ENCODE data around the gene SMIM34.
"Not testable (repeated sequence)": the region's sequence is repeated elsewhere in the genome, so short reads cannot be mapped to it uniquely, and the experiment has no call there.

The SMIM34 gene, protein sequence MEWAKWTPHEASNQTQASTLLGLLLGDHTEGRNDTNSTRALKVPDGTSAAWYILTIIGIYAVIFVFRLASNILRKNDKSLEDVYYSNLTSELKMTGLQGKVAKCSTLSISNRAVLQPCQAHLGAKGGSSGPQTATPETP

GRCh38 chr21:34423805-34424204 lies at the start of gene SMIM34:
Gene SMIM34 (minus strand): TSS chr21:34423951. CDS start chr21:34423839, 112 bp downstream.
- H3K36me3 Mint-ChIP-seq (ENCODE audit: low read depth); H3K9me3 Mint-ChIP-seq; H3K27ac Mint-ChIP-seq; H3K4me3 Mint-ChIP-seq; H3K27me3 Mint-ChIP-seq (ENCODE audit: low read depth); H3K4me1 Mint-ChIP-seq: not testable (repeated sequence)

- H3K9me3 Mint-ChIP-seq; H3K27ac Mint-ChIP-seq; H3K4me3 Mint-ChIP-seq; H3K27me3 Mint-ChIP-seq (ENCODE audit: low read depth); H3K36me3 Mint-ChIP-seq (ENCODE audit: low read depth); H3K4me1 Mint-ChIP-seq: not testable (repeated sequence)
Observed at GRCh38 chr21:34467333-34467732, 43.6 kb upstream of the SMIM34 start.

DNA sequence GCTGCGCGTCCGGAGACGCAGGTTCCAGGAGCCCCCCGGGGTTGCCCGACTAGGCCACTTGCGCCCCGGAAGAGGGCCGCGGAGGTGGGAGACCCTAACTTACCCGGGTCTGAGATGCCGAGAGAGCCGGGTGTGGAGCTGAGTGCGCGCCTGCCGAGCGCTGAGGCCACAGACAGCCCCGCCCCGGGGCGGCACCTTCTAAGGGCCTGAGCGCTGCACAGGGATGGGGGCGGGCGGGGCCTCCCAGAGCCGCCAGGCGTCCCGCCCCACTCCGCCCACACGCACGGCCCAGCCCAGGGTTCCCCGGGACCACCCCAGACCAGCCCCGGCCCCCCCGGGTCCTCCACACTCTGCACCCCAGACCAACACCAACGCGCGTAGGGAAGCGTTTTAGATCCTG lies 35.7 kb upstream of the SMIM34 start:
- not testable (repeated sequence) for H3K27ac Mint-ChIP-seq; H3K36me3 Mint-ChIP-seq (ENCODE audit: low read depth); H3K4me1 Mint-ChIP-seq; H3K4me3 Mint-ChIP-seq; H3K27me3 Mint-ChIP-seq (ENCODE audit: low read depth); H3K9me3 Mint-ChIP-seq

DNA sequence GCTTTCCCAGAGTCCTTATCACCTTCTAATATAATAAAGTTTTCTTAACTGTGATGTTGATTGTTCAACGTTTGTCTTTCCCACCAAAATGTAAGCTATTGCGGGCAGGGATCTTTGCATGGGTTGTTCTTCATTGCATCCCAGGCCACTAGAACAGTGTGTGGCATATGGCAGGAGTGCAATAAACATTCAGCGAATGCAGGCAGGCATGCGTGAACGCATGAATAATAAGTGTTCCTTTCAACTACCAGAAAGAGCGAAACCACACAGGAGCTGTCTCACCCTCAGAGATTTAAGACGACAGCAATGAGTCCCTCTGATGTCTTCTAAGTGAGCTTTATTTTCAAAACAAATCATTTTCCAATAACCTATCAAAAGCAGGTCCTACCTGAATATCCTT lies 34.5 kb upstream of the SMIM34 start:
- not testable (repeated sequence) for H3K27ac Mint-ChIP-seq; H3K4me1 Mint-ChIP-seq; H3K36me3 Mint-ChIP-seq (ENCODE audit: low read depth); H3K4me3 Mint-ChIP-seq; H3K27me3 Mint-ChIP-seq (ENCODE audit: low read depth); H3K9me3 Mint-ChIP-seq

GRCh38 chr21:34456180-34456579 lies 32.4 kb upstream of the SMIM34 start:
- not testable (repeated sequence) for H3K27me3 Mint-ChIP-seq (ENCODE audit: low read depth); H3K4me3 Mint-ChIP-seq; H3K27ac Mint-ChIP-seq; H3K9me3 Mint-ChIP-seq; H3K4me1 Mint-ChIP-seq; H3K36me3 Mint-ChIP-seq (ENCODE audit: low read depth)

DNA sequence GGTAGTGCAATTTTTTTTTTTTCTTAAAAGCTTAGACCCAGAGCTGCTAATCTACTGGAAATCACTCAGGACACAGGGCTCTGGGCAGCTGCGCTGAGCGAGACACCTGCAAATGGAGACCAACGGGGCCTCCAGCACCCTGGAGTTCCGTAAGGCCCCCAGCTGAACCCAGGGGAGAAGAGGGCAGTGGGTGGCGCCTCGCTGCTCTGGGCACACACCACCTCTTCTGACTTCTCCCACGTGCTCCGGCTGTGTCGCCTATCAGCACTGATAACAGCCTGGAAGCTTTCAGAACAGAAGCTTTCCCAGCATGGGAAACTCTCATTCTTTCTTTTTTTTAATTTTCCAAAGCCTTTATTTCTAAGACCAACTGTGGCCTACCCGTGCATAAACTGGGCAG lies 31.9 kb upstream of the SMIM34 start:
- not testable (repeated sequence) for H3K9me3 Mint-ChIP-seq; H3K36me3 Mint-ChIP-seq (ENCODE audit: low read depth); H3K27me3 Mint-ChIP-seq (ENCODE audit: low read depth); H3K27ac Mint-ChIP-seq; H3K4me3 Mint-ChIP-seq; H3K4me1 Mint-ChIP-seq

GRCh38 chr21:34447018-34447417 lies 23.3 kb upstream of the SMIM34 start:
- not testable (repeated sequence) for H3K9me3 Mint-ChIP-seq; H3K27ac Mint-ChIP-seq; H3K4me1 Mint-ChIP-seq; H3K4me3 Mint-ChIP-seq; H3K36me3 Mint-ChIP-seq (ENCODE audit: low read depth); H3K27me3 Mint-ChIP-seq (ENCODE audit: low read depth)

DNA sequence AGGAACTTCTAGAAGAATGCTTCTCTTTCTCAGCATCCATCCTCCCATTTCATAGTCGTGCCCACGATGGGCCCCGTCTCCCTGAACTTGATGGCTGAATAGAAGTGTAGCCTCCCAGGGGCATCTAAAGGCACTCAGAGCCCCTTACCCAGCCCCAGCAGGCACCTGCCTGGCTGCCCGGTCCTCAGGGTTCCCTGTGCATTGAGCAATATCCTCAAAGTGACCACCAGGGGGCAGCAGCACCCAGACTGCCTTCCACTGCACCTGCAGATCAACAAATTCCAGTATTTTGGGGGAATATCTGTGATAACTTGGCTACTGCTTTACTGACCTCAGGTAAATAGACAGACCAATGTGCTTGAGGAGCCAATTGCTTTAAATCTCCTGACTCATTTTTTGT lies 19.7 kb upstream of the SMIM34 start:
- H3K9me3 Mint-ChIP-seq; H3K27ac Mint-ChIP-seq; H3K4me3 Mint-ChIP-seq; H3K27me3 Mint-ChIP-seq (ENCODE audit: low read depth); H3K36me3 Mint-ChIP-seq (ENCODE audit: low read depth); H3K4me1 Mint-ChIP-seq: not testable (repeated sequence)

DNA sequence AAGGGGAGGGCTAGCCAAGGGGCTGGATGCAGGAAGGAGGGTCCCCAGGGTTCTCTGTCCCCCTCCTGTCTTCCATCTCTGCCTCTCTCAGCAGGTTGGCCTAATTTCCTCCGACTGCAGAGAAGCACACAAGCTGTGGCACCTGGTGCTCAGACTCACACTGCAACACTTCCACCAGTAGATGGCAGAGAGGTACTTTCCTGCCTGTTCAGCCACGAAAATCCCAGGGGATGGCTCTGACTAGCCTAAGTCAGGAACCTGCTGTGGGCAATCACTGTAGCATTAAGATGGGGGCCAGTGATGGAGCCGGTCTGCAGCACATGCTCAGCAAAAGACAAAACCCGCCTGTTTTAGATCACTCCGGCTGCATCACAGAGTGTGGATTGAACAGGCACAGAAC lies 6.0 kb upstream of the SMIM34 start:
- not testable (repeated sequence) for H3K27me3 Mint-ChIP-seq (ENCODE audit: low read depth); H3K4me3 Mint-ChIP-seq; H3K36me3 Mint-ChIP-seq (ENCODE audit: low read depth); H3K9me3 Mint-ChIP-seq; H3K4me1 Mint-ChIP-seq; H3K27ac Mint-ChIP-seq

GRCh38 chr21:34428441-34428840 lies 4.7 kb upstream of the SMIM34 start:
- H3K27ac Mint-ChIP-seq; H3K36me3 Mint-ChIP-seq (ENCODE audit: low read depth); H3K27me3 Mint-ChIP-seq (ENCODE audit: low read depth); H3K9me3 Mint-ChIP-seq; H3K4me1 Mint-ChIP-seq; H3K4me3 Mint-ChIP-seq: not testable (repeated sequence)

DNA sequence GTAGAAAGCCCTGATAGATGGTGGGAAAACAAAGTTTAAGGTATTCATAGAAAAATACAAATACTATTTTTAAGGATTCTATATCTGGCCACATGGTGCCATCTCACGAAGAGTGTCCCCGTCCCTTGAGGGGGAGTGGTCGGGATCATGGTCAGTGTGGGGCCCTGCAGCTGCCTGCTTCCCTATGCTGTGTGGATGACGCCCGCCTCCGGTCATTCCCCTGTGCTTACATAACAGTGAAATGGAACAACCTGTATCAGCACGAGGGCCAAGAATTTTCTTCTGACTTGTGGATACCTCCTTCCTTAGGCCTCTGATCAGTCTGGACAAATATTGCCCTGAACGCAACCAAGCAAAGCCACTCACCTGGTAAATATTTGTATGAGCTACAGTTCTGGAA lies 3.6 kb upstream of the SMIM34 start:
- not testable (repeated sequence) for H3K4me1 Mint-ChIP-seq; H3K36me3 Mint-ChIP-seq (ENCODE audit: low read depth); H3K27me3 Mint-ChIP-seq (ENCODE audit: low read depth); H3K9me3 Mint-ChIP-seq; H3K4me3 Mint-ChIP-seq; H3K27ac Mint-ChIP-seq

DNA sequence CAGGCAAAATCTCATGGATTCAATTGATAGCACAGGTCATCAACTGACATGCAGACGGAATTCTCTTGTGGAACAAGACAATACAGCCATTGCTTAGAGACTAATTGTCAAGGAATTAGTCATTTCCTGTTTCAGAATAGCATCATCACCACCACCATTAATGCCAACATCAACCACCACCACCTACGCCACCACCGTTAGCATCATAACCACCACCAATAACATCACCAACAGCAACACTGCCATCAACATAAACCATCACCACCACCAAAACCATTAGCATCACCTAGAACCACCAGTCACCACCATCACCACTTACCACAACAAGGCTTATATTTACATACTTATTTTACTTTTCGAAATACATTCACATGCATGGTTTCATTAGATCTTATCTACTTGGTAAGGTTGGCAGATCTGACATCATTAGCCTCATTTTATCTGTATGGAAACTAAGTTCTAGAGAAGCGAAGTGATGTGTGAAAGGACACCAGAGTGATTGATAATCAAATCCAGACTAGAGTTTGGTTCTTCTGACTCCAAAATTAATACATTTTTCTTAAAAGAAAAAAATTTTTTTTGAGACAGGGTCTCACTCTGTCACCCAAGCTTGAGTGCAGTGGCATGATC lies 6.2 kb downstream of the SMIM34 start:
- not testable (repeated sequence) for H3K4me3 Mint-ChIP-seq; H3K36me3 Mint-ChIP-seq (ENCODE audit: low read depth); H3K27me3 Mint-ChIP-seq (ENCODE audit: low read depth); H3K9me3 Mint-ChIP-seq; H3K4me1 Mint-ChIP-seq; H3K27ac Mint-ChIP-seq

GRCh38 chr21:34407294-34407693 lies 16.5 kb downstream of the SMIM34 start:
- not testable (repeated sequence) for H3K27ac Mint-ChIP-seq; H3K36me3 Mint-ChIP-seq (ENCODE audit: low read depth); H3K4me3 Mint-ChIP-seq; H3K27me3 Mint-ChIP-seq (ENCODE audit: low read depth); H3K9me3 Mint-ChIP-seq; H3K4me1 Mint-ChIP-seq

GRCh38 chr21:34406676-34407075 lies 17.1 kb downstream of the SMIM34 start:
- H3K27me3 Mint-ChIP-seq (ENCODE audit: low read depth); H3K4me1 Mint-ChIP-seq: not testable (repeated sequence)

GRCh38 chr21:34406102-34406501 lies 17.6 kb downstream of the SMIM34 start:
- H3K27ac Mint-ChIP-seq; H3K27me3 Mint-ChIP-seq (ENCODE audit: low read depth); H3K4me3 Mint-ChIP-seq; H3K9me3 Mint-ChIP-seq; H3K4me1 Mint-ChIP-seq; H3K36me3 Mint-ChIP-seq (ENCODE audit: low read depth): not testable (repeated sequence)

More at GRCh38 chr21:34406676-34407075, 17.1 kb downstream of the SMIM34 start:
- not testable (repeated sequence) for H3K4me3 Mint-ChIP-seq; H3K36me3 Mint-ChIP-seq (ENCODE audit: low read depth); H3K9me3 Mint-ChIP-seq; H3K27ac Mint-ChIP-seq

DNA sequence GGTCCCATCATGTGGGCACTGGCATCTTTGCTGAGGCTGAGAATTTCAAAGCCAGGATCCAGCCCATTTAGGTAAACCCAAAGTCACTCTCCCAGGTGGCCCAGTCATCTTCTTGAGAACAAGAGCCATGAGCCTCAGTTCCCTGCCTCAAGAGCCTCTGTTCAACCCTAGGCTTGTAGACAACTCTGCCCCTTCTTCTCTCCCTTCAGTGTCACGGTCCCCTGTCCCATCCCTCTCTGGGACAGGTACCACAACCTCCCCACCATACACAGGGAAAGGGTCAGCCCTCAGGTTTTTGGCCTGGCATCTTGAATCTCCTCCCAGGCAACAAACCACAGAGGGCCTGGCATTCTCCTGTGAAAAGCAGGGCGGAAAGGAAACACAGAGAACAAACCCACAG lies 18.1 kb downstream of the SMIM34 start:
- H3K27me3 Mint-ChIP-seq (ENCODE audit: low read depth), result not testable (repeated sequence)

More for the DNA sequence above, 18.1 kb downstream of the SMIM34 start:
- not testable (repeated sequence) for H3K36me3 Mint-ChIP-seq (ENCODE audit: low read depth); H3K4me1 Mint-ChIP-seq; H3K9me3 Mint-ChIP-seq; H3K4me3 Mint-ChIP-seq; H3K27ac Mint-ChIP-seq
